Measurements from ENCODE around the gene ABHD11.
A peak's percentile ranks its signal among the peaks of the same experiment; 100 is the strongest.
"Not testable (repeated sequence)": the region's sequence is repeated elsewhere in the genome, so short reads cannot be mapped to it uniquely, and the experiment has no call there.

The ABHD11 gene

DNA sequence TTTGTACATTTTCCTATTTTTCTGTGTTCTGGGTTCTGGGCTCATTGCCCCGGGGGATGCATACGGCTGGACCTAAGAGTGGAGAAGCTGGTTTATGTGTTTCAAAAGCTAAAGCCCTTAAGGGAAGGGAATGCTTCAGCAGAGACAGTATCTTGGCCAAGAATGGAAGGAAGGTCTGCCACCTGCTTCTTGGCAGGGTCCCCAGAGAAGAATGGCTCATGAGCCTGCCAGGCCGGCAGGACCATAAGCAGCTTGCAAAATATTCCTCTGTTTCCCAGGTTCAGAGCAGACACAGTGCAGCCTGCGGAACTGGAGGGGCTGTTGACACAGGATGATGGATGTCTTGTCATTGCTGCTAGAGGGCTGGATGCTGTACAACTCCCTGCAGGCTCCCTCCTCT, 7.8 kb upstream of the ABHD11 start:
- FAIRE-seq (no peak), DNase-seq (ENCODE audit: insufficient read length, low spot score) (no peak)

DNA sequence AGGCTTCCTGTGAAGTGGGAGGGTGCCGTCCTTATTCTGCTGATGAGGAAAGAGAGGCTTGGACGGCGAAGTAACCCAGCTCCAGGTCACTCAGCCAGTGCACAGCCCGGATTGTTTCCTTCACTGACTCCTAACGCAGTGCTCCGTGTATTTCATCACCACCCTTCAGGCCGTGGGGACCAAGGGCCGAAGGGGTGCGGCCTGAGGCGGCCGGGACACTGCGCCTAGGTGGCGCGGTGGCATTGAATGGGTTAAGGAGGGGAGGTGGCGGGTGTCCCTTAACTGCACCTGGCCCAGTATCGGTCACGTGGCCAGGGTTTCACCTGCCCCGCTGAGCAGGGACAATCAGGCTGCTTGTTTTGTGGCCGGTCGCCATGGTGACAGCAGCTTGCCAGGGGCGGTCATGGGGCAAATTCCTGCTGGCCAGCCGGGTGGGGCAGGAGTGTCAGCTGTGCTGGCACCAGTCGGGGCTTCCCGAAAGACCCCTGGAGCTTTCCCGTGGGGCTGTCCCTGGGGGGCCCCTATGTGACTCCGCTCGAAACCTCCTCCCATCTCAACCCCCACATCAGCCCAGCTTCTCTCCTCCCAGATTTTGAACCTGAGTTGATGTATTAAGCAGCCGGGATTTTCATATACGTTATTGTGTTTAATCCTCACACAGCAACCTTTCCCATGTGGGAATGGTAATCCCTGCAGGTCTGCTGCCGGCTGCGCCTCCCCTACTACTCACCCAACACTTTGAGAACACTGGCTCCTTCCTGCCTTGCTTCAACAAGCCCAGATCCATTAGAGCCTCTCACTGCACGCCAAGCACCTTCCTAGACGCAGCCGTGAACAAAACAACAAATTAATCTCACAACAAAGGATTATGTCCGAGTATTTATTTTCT, 4.4 kb upstream of the ABHD11 start:
- DNase-seq (ENCODE audit: insufficient read length, low spot score), result no peak
- FAIRE-seq, result no peak

DNA sequence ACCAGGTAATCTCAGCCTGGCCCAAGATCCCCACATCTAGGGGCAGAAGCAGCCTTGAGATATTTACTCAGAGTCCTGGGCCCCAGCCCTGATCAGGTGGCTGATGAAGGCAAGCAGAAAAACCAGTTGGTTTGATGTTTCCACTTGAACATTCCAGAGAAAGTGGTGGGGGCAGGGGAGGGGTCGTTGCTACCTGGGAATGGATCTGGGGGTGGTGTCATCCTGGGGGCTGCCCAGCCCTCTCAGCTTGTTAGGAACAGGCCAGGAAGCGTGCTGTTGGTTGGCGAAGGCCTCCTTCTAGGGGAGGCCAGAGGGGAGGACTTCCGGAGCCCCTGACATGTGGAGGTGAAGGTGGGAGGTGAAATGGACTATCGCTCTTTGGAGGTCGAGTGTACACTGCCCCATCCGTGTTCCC, 3.7 kb upstream of the ABHD11 start:
- no peak for FAIRE-seq
- DNase-seq (ENCODE audit: insufficient read length, low spot score), result no peak

DNA sequence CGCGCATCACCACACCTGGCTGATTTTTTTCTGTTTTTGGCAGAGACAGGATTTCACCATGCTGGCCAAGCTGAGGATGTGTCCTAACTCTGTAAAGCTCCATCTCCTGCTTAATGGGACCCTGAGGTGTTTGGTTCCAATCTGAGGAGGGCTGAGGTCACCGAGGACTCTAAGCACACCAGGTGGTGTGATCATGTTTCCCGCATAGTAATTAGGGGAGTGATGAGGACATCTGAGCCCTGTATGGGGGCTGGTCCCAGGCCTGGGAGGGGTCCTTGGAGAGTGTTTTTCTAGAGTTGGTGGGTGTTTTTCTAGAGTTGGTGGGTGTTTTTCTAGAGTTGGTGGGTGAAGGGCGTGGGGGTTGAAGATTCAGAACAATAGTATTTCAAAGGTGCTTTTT, 3.0 kb upstream of the ABHD11 start:
- no peak for FAIRE-seq
- DNase-seq (ENCODE audit: insufficient read length, low spot score), result no peak

DNA sequence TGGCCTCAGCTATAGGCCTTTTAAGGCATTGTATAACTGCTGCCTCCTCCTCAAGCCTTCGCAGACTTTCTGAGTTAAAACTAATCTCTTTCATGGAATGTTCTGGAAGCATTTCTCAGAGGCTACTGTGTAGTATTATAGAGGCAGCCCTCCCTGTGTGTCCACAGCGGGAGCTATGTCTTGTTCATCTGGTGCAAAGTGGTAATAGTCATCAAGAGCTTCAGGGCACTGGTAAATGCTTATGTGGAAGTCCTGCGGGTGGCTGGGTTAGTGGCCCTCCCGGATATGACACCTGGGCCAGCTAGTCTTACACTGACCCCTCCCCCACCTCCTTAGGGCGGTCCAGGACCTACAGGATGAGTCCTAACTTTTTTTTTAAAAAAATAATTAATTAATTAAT, 2.2 kb upstream of the ABHD11 start:
- FAIRE-seq (no peak), DNase-seq (ENCODE audit: insufficient read length, low spot score) (no peak)

DNA sequence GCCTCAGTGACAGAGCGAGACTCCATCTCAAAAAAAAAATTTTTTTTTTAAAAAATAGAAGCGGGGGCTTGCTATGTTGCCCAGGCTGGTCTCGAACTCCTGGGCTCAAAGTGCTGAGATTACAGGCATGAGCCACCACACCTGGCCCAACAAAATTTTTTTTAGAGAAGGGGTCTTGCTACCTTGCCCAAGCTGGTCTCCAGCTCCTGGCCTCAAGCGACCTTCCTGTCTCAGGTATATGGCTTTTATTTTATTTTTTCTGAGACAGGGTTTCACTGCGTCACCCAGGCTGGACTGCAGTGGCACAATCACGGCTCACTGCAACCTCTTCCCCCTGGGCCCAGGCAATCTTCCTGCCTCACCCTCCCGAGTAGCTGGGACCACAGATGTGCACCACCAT, 1.6 kb upstream of the ABHD11 start:
- FAIRE-seq (no peak), DNase-seq (ENCODE audit: insufficient read length, low spot score) (no peak)

DNA sequence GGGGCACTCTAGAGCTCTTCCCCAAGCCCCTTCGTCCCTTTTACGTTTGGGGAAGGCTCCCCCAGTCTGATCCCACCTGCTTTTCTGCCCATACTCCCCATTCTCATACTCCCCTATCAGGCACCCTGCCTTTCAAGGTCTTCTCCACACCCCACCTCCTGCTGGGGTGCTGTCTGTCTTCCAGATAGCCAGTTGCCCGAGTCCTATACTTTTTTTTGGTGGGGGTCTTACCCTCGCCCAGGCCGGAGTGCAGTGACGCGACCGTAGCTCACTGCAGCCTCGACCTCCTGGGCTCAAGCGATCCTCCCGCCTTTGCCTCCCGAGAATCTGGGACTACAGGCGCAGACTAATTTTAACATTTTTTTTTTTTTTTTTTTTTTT, 775 bp upstream of the ABHD11 start:
- FAIRE-seq (peak; percentile 23), DNase-seq (ENCODE audit: insufficient read length, low spot score) (no peak)

DNA sequence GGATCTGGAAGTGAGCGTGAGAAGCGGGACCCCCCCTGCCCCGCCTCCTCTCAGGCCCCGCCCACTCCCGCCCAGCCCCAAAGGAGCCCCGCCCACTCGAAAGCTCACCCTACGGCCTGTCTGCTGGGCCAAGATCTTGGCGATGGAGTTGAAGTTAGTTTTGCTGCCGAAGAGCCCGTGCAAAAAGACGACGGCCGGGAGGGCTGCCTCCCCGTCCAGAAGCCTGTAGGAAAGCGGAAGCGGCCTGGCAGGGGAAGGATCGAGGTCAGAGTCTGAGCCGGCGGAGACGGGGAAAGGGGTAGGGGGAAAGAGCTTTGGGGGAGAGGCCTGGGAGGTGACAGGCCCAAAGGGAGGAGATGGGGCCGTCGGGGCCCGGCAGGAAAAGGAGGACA, 386 bp downstream of the ABHD11 start:
- peak; percentile 66 for DNase-seq (ENCODE audit: insufficient read length, low spot score)
- peak; percentile 58 for FAIRE-seq

DNA sequence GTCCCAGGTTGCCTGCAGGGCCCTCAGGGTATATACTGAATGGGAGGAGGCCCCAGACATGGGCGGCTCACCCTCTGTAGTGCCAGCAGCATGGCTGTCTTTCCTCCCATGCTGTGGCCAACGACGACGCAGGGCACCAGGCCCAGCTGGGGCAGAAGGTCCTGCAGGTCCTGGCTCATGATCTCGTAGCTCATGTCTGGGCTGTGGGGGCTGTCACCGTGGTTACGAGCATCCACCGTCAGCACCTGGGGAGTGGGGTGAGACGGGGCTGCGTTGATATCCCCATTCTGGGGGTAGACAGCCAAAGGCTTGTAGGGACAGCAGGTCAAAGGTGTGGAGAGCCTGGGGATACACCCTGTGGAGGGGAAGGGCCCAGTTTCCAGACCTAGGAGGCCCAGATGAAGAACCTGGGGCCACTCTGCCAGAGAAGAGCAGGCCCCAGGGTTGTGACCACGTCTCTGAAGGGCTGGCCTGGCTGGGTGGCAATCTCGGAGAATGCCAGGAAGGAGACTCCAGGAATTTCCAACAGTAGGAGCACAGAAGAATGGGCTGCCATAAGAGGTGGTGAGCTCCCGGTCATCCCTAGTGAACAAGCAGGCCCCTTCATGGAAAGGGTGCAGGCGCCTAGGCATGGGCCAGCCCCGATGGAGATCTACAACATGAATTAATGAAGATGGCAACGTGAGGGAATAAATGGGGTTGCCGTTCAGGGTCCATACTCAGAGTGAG, 947 bp downstream of the ABHD11 start:
- DNase-seq (ENCODE audit: insufficient read length, low spot score) (no peak), FAIRE-seq (no peak)

DNA sequence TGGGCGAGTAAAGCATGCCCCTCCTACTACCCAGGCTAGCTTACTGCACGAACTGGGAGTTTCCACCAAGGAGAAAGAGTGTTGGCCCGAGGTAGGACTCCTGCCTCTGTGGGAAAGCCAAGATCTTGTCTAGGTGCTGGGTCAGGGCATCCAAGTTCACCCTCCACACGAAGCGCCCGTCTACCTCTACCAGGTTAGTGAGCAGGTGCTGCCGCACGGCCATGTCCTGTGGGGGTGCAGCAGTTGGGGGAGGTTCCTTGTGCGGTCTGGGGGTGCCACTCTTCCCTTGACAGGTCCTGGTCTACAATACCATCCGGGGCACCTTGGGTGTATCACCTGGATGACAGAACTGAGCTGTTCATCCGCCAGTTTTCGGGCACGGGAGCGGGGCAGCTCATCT, 1.7 kb downstream of the ABHD11 start:
- FAIRE-seq, result no peak
- no peak for DNase-seq (ENCODE audit: insufficient read length, low spot score)

DNA sequence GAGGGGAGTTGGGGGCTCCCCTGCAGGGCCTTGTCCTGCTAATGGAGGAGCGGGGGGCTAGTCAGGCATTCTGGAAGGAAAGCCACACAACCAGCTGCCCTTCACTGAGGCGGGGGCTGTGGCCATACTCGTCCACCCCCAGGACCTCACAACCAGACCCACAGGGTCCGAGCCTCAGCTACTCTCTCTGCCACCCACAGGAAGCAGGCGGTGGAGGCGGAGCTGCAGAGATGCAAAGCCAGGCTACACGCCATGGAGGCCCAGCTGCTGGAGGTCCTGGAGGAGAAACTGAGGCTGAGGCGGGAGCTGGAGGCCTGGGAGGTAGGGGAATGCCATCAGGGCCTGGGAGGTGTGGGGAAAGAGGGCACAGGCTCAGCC, 3.1 kb downstream of the ABHD11 start:
- FAIRE-seq (no peak), DNase-seq (ENCODE audit: insufficient read length, low spot score) (no peak)

DNA sequence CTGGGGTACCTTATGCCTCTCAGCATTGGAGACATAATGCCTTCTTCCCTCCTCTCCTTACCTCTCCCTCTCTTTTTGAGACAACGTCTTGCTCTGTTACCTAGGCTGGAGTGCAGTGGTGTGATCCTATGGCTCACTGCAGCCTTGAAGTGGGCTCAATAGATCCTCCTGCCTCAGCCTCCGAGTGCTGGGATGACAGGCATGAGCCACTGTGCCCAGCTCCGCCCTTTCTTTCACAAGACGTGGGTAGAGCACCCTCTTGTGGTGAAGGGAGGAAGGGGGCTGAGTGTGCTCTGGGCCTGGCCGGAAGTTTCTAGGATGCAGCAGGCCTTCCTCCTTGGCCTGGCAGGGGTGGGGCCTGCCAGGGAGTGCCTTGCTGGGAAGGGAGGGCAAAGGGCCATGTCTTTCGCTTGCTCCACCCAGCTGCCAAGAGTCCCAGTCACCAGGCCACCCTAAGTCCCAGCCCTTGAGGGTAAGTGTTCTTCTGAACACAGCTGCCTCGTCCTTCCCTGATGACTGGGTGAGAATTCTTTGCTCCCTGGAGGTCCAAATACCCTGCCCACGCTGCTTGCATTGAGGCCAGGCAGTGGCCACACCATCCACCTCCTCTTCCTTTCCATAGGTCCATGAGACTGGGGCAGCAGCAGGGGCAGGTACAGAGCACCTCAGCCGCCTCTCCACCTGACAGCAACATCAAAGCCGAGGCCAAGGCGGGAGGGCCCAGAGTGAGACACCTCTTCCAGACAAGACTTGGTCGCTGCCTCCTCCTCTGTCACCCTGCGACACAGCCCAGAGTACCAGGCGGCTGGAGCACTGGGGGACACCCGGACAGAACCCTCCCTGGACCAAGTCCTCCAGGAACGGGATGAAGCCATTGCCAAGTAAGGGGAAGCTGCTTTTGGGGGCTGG, 3.7 kb downstream of the ABHD11 start:
- DNase-seq (ENCODE audit: insufficient read length, low spot score) (no peak), FAIRE-seq (peak; percentile 72)

DNA sequence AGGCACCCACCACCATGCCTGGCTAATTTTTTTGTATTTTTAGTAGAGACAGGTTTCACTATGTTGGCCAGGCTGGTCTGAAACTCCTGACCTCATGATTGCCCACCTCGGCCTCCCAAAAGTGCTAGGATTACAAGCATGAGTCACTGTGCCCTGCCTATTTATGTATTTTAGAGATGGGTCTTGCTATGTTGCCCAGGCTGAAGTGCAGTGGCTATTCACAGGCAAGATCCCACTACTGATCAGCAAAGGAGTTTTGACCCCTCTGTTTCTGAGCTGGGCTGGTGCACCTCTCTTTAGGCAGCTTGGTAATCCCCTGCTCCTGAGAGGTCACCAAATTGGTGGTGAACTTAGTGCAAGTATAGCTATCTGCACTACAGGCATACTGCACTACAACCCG, 6.2 kb downstream of the ABHD11 start:
- FAIRE-seq, result no peak
- DNase-seq (ENCODE audit: insufficient read length, low spot score), result no peak

DNA sequence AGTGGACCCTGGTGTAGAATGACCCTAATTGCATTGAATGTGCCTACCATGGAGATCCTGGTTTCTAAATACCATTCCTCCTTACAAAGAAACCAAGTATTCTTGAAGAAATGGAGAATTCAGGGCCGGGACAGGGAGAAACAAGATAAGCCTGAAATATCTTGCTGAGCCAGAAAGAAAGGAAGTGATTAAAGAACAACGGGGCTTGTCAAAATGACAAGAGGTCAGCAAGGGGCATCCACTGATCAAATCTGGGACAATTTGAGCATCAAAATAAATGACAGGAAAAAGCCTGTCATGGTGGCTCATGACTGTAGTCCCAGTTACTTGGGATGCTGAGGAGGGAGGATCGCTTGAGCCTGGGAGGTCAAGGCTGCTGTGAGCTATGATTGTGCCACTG, 8.1 kb downstream of the ABHD11 start:
- FAIRE-seq (no peak), DNase-seq (ENCODE audit: insufficient read length, low spot score) (no peak)

DNA sequence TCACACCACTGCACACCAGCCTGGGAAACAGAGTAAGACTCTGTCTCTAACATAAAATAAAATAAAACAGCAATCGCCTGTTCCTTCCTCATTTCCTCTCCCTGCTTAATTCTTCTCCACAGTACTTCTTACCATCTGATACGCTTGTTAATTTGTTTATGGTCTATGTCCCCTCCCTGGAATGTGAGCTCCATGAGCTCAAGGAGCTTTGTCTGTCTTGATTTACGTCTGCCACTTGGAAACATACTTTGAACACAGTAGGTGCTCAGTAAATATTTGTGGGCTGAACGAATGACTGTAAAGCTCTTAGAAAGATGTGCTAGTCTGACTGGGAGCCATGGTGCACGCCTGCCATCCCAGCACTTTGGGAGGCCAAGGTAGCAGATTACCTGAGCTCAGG, 10.1 kb downstream of the ABHD11 start:
- no peak for DNase-seq (ENCODE audit: insufficient read length, low spot score)
- FAIRE-seq, result no peak

DNA sequence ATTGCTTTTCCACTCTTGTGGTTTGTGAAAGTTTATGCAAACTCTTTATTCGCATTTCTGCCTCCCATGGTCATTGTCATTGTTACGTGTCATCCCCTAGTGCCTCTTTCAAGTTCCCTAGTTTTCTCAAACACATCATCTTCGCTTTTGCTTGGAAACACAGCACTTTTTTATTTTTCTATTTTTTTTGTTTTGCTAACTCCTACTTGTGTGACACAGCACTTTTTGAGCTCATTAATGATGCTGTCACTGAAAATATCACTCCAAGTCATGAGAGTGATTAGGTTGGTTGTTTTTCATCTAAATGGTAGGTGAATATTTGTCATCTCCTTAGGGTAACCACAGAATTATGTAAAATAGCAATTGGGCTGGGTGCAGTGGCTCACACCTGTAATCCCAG, 10.7 kb downstream of the ABHD11 start:
- DNase-seq (ENCODE audit: insufficient read length, low spot score), result no peak
- FAIRE-seq, result no peak

DNA sequence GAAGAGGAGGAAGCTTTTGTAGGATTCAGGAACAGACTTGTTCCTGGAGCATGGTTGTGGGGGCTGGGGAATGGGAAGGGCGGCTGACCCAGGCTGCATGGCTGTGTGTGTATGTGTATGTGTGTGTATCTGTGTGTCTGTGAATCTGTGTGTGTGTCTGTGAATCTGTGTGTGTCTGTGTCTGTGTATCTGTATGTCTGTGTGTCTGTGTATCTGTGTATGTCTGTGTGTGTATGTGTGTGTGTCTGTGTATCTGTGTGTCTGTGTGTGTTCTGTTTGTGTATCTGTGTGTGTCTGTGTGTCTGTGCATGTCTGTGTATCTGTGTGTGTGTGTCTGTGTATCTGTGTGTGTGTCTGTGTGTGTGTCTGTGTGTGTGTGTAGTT, 12.5 kb downstream of the ABHD11 start:
- DNase-seq (ENCODE audit: insufficient read length, low spot score) (no peak), FAIRE-seq (no peak)

DNA sequence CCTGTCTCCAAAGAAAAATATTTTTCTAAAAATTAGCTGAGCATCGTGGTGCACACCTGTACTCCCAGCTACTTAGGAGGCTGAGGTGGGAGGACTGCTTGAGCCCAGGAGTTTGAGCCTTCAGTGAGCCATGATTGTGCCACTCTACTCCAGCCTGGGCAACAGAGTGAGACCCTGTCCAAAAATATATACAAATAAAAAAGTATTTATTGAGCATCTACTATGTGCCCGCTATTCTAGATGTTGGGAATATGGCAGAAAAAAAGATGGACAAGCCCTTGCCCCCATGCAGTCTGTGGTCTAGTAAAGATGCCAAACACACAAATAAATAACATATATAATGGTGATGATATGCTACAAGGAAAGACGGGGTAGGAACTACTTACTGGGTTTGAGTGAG, 14.8 kb downstream of the ABHD11 start:
- FAIRE-seq, result no peak
- no peak for DNase-seq (ENCODE audit: insufficient read length, low spot score)

DNA sequence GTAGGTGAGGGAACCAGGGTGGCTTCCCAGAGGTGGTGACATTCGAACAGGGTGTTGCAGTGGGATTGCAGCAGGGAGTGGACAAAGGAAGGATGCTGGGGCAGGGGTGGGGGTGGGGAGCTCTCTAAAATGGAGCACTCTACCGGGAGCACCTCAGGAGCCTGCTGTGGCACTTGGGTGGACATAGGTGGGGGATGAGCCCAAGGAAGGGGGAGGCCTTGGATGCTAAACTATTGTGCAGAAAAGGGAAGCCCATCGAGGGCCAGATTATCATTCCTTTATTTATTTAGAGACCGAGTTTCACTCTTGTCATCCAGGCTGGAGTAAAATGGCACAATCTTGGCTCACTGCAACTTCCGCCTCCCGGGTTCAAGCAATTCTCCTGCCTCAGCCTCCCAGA, 15.8 kb downstream of the ABHD11 start:
- no peak for DNase-seq (ENCODE audit: insufficient read length, low spot score)
- no peak for FAIRE-seq

DNA sequence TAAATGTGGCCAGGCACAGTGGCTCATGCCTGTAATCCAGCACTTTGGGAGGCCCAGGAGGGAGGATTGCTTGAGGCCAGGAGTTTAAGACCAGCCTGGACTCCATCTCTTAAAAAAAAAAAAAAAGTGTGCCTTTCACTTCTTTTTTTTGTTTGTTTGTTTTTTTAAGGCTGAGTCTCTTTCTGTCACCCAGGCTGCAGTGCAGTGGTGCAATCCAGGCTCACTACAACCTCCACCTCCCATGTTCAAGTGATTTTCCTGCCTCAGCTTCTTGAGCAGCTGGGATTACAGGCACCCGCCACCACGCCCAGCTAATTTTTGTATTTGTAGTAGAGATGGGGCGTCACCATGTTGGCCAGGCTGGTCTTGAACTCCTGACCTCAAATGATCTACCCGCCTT, 16.4 kb downstream of the ABHD11 start:
- DNase-seq (ENCODE audit: insufficient read length, low spot score); FAIRE-seq: not testable (repeated sequence)

DNA sequence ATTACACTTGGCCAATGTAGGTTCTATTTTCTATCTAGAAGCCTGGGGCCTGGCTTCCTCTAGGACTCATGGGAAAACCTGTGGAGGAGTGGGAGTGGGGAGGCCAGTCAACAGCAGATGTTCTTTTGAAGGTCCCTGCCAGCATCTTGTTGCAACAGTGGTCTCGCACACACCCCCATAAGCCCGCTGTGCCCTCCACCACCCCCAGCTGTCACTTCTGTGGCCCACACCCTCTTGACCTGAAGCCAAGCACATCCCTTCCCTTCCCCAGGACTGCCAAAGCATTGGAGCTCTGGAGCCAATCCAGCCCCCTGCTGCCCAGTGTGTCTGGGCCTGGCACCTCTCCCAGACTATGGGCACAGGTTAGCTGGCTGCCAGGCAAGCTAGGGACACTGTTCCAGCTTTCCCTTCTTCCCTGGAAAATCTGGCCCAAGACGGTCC, 17.2 kb downstream of the ABHD11 start:
- FAIRE-seq (no peak), DNase-seq (ENCODE audit: insufficient read length, low spot score) (no peak)

Data from GM19239 (cell line).